DOHH2 (cell line): Measurements from ENCODE around the gene HTR2B.

Source experiments
- H3F3A ChIP-seq: fragments of 200-600 bp; sonication (generic), shearing (Covaris generic); 2 replicates; pipeline ENCODE4 v1.6.0; 2016; ENCODE audit warnings: antibody characterized with exemption, mild to moderate bottlenecking; ENCODE audit not compliant: control insufficient read depth, insufficient read depth
- H3K27ac ChIP-seq: fragments of 200-600 bp; sonication (generic); 2 replicates; pipeline ENCODE4 v1.5.1; 2014; ENCODE audit warnings: low read depth, mild to moderate bottlenecking, low read length, moderate library complexity
- H3K27me3 ChIP-seq: fragments of 200-600 bp; sonication (generic); 2 replicates; pipeline ENCODE4 v1.6.1; 2014; ENCODE audit warnings: mild to moderate bottlenecking, low read length, mixed read lengths; ENCODE audit not compliant: control insufficient read depth
- H3K36me3 ChIP-seq: fragments of 200-600 bp; sonication (generic); 2 replicates; pipeline ENCODE4 v1.6.1; 2014; ENCODE audit warnings: mild to moderate bottlenecking, low read length, moderate library complexity, mixed read lengths; ENCODE audit not compliant: control insufficient read depth
- H3K4me1 ChIP-seq: fragments of 200-600 bp; sonication (generic); 2 replicates; pipeline ENCODE4 v1.6.1; 2014; ENCODE audit warnings: mild to moderate bottlenecking, low read length, mixed read lengths; ENCODE audit not compliant: control insufficient read depth
- H3K4me2 ChIP-seq: fragments of 200-600 bp; sonication (generic); 2 replicates; pipeline ENCODE4 v1.6.0; 2014; ENCODE audit warnings: mild to moderate bottlenecking, low read length, moderate library complexity
- H3K4me3 ChIP-seq: fragments of 200-600 bp; sonication (generic); 2 replicates; pipeline ENCODE4 v1.5.1; 2014; ENCODE audit warnings: mild to moderate bottlenecking, low read length, mixed read lengths
- H3K79me2 ChIP-seq: fragments of 200-600 bp; sonication (generic); 2 replicates; pipeline ENCODE4 v1.6.1; 2014; ENCODE audit warnings: mild to moderate bottlenecking, low read length, mixed read lengths; ENCODE audit not compliant: control insufficient read depth
- H3K9me2 ChIP-seq: fragments of 200-600 bp; sonication (generic); replicated peaks from 2 replicates; pipeline ENCODE4 v1.6.1; 2014; ENCODE audit warnings: mild to moderate bottlenecking, low read length, mixed read lengths; ENCODE audit not compliant: control insufficient read depth
- H3K9me3 ChIP-seq: fragments of 200-600 bp; sonication (generic); 2 replicates; pipeline ENCODE4 v1.6.1; 2014; ENCODE audit warnings: antibody characterized with exemption, low read length, mixed read lengths; ENCODE audit not compliant: control insufficient read depth, insufficient read depth
- H4K20me1 ChIP-seq: fragments of 200-600 bp; sonication (generic); 2 replicates; pipeline ENCODE4 v1.6.0; 2014; ENCODE audit warnings: low read depth, mild to moderate bottlenecking, antibody characterized with exemption, low read length, moderate library complexity; ENCODE audit not compliant: control insufficient read depth, insufficient read depth
- CTCF ChIP-seq: fragments of 200-600 bp; sonication (generic); IDR thresholded peaks from one replicate; pipeline ENCODE4 v1.5.1; 2014; ENCODE audit warnings: antibody characterized with exemption, mild to moderate bottlenecking, low read depth, low read length; ENCODE audit not compliant: poor library complexity, severe bottlenecking
- EZH2phosphoT487 ChIP-seq: fragments of 200-600 bp; sonication (generic); IDR thresholded peaks from 2 replicates; pipeline ENCODE4 v1.6.1; 2017; ENCODE audit warnings: borderline replicate concordance, mild to moderate bottlenecking, antibody characterized with exemption, low read length, moderate library complexity, mixed read lengths

The HTR2B gene

DNA sequence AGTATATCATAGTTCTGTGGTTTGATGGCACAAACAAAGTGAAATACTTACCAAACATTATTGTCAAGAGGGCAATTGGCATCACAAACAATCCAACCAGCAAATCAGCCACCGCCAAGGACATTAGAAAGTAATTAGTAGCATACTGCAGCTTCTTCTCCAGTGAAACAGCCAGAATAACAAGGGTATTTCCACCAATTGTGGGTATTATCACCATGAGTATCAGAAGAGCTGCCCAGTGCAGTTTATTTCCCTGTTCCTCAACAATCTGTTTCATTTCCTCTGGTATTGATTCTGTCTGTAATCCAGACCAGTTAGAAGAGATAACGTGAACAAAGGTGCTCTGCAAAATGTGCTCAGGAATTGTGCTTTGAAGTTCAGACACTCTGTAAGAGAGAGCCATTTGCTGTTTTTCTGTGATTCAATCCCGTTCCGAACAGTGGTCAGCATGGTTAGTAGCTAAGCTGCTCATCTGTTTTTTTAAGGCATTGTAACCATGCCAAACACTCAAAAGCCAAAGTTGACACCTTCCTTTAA is 1.4 kb downstream of the HTR2B start:
- TF ChIP-seq CTCF (no peak), EZH2phosphoT487 (no peak)
- no peak overlapping the region for H3K4me2 ChIP-seq
- H3K27ac ChIP-seq, result no peak overlapping the region
- no peak overlapping the region for H3K4me3 ChIP-seq
- H3K36me3 ChIP-seq, result no peaks in the 10 kb centered on the region
- no peaks in the 10 kb centered on the region for H4K20me1 ChIP-seq
- no peaks in the 10 kb centered on the region for H3K4me1 ChIP-seq
- H3K79me2 ChIP-seq, result no peaks in the 10 kb centered on the region
- no peaks in the 10 kb centered on the region; the same call in 1 of the 2 replicates for H3F3A ChIP-seq
- no peaks in the 10 kb centered on the region for H3K9me3 ChIP-seq
- H3K9me2 ChIP-seq, result no peaks in the 10 kb centered on the region
- no peaks in the 10 kb centered on the region for H3K27me3 ChIP-seq

DNA sequence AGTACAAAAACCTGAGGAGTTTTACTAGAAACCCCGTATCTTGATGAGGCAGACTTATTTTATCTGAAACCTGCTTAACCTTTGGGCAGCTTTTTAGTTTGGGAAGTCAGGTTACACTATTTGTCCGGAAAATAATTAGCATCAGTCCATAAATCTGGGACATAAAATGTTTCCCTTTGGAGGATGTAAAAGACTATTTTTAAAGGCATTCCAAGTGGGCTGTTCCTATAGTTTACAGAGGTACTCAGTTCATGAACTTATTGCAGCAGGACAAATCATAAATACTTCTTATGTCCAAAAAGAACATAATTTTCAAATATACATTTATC is 6.3 kb downstream of the HTR2B start:
- no peaks in the 10 kb centered on the region for H3K9me2 ChIP-seq

DNA sequence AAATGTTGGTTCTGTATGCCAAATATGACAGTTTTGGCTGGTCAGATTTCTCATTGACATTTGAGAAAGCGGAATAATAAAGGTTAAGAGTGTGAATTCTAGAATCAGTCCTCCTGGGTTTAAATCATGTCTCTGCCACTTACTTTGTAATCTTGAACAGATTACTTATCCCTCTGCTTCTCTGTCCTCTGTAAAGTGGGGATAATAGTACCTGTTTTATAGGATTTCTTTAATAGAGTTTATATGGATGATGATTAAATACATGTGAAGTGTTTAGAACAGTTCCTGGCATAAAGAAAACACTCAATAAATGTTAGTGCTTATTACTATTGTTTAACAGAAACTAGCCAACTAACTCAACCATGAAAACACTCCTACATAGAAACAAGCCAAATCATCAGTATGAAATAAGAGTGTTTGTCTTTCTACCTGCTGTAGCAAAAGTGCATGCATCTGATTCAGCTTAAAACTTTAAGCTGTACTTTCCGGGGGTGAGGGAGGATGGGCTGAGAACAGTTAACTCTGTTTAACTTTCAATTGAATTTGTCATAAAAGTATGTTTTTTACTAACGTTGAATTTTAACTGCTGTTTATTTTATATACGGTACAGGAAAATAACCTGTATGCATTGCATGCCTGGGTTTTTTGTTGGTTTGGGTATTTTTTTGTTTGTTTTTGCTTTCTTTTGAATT is 6.8 kb downstream of the HTR2B start:
- Histone ChIP-seq H3K9me2 (no peaks in the 10 kb centered on the region), H3K4me1 (no peaks in the 10 kb centered on the region), H3K4me3 (no peak overlapping the region), H3F3A (no peaks in the 10 kb centered on the region; the same call in 1 of the 2 replicates), H3K4me2 (no peak overlapping the region), H3K36me3 (peaks cover 9% of the 10 kb centered on the region), H3K27me3 (no peaks in the 10 kb centered on the region), H3K79me2 (no peaks in the 10 kb centered on the region), H4K20me1 (no peaks in the 10 kb centered on the region), H3K9me3 (no peaks in the 10 kb centered on the region), H3K27ac (no peak overlapping the region)
- no peak for TF ChIP-seq CTCF
- TF ChIP-seq EZH2phosphoT487, result no peak

More for the DNA sequence above, 6.3 kb downstream of the HTR2B start:
- H3F3A ChIP-seq, result no peaks in the 10 kb centered on the region; the same call in 1 of the 2 replicates
- H3K27ac ChIP-seq, result no peak overlapping the region
- no peaks in the 10 kb centered on the region for H3K79me2 ChIP-seq
- H3K4me3 ChIP-seq, result no peak overlapping the region
- H3K4me2 ChIP-seq, result no peak overlapping the region
- TF ChIP-seq EZH2phosphoT487, result no peak
- no peak for TF ChIP-seq CTCF
- H3K9me3 ChIP-seq, result no peaks in the 10 kb centered on the region
- H3K27me3 ChIP-seq, result no peaks in the 10 kb centered on the region
- no peaks in the 10 kb centered on the region for H4K20me1 ChIP-seq
- no peaks in the 10 kb centered on the region for H3K4me1 ChIP-seq
- peaks cover 5% of the 10 kb centered on the region for H3K36me3 ChIP-seq
